HG03039 (cell line): ENCODE measurements around the gene HADHA.
"Not testable (repeated sequence)": the region's sequence is repeated elsewhere in the genome, so short reads cannot be mapped to it uniquely, and the experiment has no call there.

Experiments
- ATAC-seq: cut with Tn5 transposase; IDR thresholded peaks from one replicate; pipeline ENCODE4 v1.9.1; 2021; ENCODE audit warnings: mild to moderate bottlenecking, moderate library complexity; ENCODE audit not compliant: unreplicated experiment

The HADHA gene

DNA sequence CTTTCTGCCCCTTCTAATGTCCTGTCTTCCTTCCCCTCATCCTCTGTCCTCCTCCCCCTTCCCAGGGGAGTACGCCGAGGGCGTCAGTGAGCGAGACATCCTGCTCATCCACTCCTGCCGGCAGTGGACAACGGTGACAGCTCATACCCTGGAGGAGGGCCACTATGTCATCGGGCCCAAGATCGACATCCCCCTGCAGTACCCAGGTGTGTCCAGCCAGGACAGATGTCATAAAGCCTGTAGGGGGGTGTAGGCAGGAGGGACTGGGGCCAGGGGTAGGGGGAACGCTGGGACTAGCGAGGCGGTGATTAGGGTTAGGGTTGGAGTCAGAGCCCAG is 68.2 kb downstream of the HADHA start:
- no peak for ATAC-seq

GRCh38 chr2:26175466-26176278 is 68.8 kb downstream of the HADHA start:
- no peak for ATAC-seq

GRCh38 chr2:26174691-26175465 is 69.6 kb downstream of the HADHA start:
- no peak for ATAC-seq

DNA sequence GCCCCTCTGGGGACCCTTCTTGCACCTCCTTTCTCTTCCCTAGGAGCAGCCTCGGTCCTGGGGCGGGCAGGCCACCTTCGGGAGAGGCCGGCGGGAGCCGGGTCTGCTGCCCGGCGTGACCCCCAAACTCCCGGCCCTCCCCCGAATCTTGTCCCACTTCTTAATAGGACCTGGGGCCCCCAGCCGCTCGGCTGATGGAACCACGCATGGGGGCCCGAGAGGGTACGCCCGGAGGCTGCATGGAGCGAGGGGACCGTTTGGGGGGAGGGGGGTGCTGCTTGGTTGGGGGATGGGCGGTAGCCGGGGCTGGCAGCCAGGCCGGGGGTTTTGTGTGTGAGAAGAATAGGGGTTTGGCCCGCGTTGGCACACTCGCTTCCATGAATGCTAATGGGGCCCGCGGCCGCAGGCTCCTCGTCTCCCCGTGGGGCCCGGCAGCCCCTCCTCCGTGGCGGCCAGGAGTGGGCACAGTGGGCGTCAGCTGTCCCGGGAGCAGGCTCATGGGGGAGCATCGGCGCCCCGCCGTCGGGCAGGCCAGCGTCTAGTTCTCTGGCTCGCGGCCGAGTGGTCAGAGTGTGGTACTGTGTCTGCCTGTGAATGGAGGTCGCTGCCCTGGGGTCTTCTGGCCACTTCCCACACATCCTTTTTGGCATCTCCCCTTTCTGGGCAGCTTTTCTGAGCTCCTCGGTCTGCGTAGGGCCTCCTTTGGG is 70.5 kb downstream of the HADHA start:
- no peak for ATAC-seq

DNA sequence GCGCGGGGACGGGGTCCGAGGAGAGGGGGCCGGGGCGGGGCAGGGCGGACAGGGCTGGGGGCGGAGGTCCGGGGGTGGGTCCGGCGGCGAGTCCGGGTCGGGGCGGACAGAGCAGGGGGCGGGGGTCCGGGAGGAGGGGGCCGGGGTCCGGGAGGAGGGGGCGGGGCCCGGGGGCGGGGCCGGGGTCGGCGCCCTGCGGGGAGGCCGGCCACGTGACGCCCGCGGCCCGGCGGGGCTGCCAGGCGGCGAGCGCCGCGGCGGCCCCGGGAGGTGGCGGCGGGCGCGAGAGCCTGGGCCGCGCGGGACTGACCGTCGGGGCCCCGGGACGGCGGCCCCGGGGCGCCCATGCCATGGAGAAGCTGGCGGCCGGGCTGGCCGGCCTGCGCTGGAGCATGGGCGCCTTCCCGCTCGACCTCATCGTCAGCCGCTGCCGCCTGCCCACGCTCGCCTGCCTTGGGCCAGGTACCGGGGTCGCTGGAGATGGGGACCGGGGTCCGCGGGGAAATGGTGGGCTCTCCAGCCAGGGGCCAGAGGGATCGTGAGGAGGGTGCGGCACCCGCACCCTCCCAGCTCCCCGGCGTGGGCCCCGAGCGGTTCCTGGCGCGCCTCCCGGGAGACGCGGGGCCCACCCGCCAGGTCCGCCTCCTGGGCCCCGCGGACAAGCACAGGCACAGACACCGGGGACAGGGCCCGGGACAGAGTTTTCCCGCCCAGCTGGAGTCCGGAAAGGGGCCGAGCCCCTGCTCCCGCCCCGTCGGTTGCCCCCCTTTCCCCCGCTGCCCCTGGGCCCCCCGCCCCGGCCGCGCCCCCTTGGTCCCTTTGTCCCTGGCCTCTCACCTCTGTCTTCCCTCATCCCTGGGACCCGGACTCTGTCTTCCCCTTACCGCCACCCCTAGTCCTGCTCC is 71.3 kb downstream of the HADHA start, which contains the start of gene GAREM2:
GAREM2 (plus strand) TSS at position 218 of the 905 bp plus-strand sequence; CDS start at position 351, 133 bp downstream.
- no peak for ATAC-seq

GRCh38 chr2:26172189-26172870 is 72.1 kb downstream of the HADHA start:
- no peak for ATAC-seq

- ATAC-seq, result no peak
These were observed 73.6 kb downstream of the HADHA start for GRCh38 chr2:26170795-26171194.

- ATAC-seq, result no peak
These were observed 74.6 kb downstream of the HADHA start for GRCh38 chr2:26169681-26170414.

DNA sequence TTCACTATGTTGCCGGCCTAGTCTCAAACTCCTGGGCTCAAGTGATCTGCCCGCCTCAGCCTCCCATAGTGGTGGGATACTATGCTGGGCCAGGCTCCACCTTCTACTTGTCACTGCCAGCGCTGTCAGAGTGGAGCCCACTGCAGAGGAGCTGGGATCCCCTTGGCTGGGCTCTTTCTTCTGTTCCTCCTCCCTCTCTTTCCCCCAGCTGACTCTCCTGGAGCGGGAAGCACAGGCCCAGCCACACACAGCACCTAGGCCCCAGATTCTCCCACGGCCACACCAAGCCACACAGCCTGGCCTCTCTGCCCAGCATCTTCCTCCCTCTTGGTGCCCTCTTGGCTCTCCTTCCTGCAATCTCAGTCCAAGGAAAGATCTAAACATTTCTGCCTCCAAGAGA is 75.2 kb downstream of the HADHA start:
- no peak for ATAC-seq

- ATAC-seq, result no peak
These were observed 75.6 kb downstream of the HADHA start for GRCh38 chr2:26168785-26169184.

GRCh38 chr2:26166541-26166940 is 77.9 kb downstream of the HADHA start:
- not testable (repeated sequence) for ATAC-seq

DNA sequence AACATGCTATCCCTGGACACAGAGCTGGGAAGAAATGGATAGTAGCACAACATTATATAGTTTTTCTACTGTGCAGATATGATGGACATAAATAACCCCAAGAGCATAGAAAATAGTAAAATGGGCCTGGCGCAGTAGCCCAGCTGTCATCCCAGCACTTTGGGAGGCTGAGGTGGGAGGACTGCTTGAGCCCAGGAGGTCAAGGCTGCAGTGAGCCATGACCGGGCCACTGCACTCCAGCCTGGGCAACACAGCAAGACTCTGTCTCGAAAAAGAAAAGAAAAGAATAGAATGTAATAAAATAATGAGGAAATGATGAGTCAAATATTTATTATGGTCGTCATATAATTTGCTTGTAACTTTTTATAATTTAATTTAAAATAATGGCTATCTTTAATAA is 79.0 kb downstream of the HADHA start:
- no peak for ATAC-seq

- no peak for ATAC-seq
These were observed 79.7 kb downstream of the HADHA start for GRCh38 chr2:26164641-26165211.

DNA sequence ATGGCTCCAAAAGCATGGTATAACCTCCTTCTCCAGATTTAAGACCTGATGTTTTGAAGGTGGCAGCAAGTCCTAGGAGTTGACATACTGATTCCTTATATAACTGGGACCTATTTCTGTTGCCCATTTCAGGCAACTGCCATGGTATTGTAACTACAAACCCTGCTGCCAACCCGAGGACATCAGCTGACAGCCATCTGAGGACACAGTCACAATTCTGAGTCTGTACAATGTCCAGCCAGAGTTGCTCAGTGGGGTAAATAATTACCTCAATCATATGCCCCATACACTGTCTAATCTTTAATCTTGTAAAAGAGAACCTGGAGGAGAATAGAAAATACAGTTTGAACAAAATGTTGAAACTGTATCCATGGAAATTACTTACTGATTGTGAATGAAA is 80.2 kb downstream of the HADHA start:
- no peak for ATAC-seq

GRCh38 chr2:26162963-26163362 is 81.5 kb downstream of the HADHA start:
- no peak for ATAC-seq

GRCh38 chr2:26161926-26162325 is 82.5 kb downstream of the HADHA start:
- no peak for ATAC-seq

DNA sequence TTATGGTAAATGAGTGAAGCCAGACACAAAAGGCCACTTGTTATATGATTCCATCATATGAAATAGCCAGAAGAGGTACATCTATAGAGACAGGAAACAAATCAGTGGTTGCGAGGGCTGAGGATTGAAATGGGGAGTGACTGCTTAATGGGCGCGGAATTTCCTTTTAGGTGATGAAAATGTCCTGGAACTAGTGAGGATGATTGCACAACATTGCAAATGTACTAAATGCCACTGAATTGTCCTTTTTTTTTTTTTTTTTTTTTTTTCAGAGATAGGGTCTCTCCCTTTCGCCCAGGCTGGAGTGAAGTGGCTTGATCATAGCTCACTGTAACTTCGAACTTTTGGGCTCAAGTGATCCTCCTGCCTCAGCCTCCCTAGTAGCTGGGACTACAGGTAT is 86.9 kb downstream of the HADHA start:
- ATAC-seq, result no peak

- ATAC-seq, result no peak
These were observed 94.2 kb downstream of the HADHA start for GRCh38 chr2:26150243-26150642.

DNA sequence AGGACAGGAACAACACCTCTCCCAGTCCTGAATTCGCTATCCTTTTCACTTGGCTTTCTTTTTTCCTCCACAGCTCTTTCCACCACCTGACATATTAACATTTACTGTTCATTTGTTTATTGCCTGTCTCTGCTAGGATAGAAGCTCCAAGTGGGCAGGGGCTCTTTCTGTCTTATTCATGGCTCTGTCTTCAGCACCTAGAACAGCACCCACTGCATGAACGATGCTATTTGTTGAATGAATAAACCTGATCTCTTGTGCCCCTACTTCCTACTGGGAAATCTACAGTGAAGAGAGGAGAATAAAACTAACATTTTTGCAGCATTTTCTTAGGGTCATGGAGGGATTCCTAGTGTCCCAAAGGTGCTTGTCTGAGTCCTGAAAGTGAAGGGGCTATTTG is 95.9 kb downstream of the HADHA start:
- no peak for ATAC-seq
